Left cardiac atrium (tissue), 4 donors: Measurements from ENCODE around the gene BACH2. TPM values are rescaled to one million over a fixed set of nuclear protein-coding genes. Genes with fewer than 3 reads are reported as not detected.
A peak's percentile ranks its signal among the peaks of the same experiment; 100 is the strongest.

ENCODE experiments used
- ATAC-seq, 2 donors: fragments of 200-7000 bp; cut with Tn5 transposase; one replicate each; pipeline ENCODE4 v1.9.1; 2020; ENCODE audit warnings: mild to moderate bottlenecking in 2 of 2, moderate library complexity in 2 of 2
- DNase-seq: peaks from one replicate; pipeline ENCODE4 v3.0.0-alpha.2; 2020
- intact Hi-C, 2 donors: fragments of 100-400 bp; cut with DNase I; formaldehyde crosslinking; loops; one replicate each; pipeline versions ENCODE4 v1.14.1 to v1.15.1; 2022 to 2023
- total RNA-seq, 2 donors: library from RNA; stranded (reverse); fragmentation: NEBNext Ultra II Directional; extraction: Animal tissue kit (Norgen Biotek cat#: 25700); gene quantifications; one replicate each; pipeline ENCODE4 v1.2.1, GENCODE V29; 2021
- donor health status: DM: no; HTN: yes; CAD: no.
- donor health status: DM: no; HTN: yes; CAD: no; lungs with severe emphysema.
- donor health status: DM: yes; HTN: yes; CAD: no.
- donor health status: Dilated cardiomyopathy.

BACH2 gene
- total RNA-seq, 2 donors from 2014 or later: 2.0 to 2.5 TPM

DNA sequence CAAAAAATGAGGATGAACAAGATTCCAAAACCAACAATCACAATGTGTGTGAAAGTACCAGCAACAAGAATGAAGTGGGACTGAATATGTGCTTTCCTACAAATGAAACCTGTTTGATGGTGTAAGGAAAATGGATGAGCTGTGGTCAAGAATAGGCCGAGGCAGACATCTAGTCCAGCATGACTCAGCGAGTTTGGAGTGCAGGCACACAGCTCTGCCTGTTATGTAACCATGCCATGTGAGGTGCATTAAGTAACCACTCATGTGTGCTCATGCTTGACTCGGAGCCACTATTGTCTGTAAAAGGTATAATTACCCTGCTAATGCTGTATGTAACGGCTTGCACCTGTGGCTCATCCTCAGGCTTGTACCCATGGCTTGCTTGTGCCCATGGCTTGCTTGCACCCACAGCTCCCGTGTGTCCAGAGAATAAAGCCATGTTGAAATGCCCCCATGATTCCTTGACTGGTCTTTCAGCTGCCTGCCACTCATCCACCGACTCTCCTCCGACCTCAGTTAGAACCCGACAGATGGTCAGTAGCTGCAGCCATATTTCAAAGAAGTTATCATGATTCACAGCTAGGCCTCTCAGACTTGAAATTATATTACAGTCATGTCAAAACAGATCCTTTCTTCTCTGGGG lies 98.7 kb downstream of the BACH2 start:
- ATAC-seq (no peak), DNase-seq (no peak)
- intact Hi-C loops: no loop called here

DNA sequence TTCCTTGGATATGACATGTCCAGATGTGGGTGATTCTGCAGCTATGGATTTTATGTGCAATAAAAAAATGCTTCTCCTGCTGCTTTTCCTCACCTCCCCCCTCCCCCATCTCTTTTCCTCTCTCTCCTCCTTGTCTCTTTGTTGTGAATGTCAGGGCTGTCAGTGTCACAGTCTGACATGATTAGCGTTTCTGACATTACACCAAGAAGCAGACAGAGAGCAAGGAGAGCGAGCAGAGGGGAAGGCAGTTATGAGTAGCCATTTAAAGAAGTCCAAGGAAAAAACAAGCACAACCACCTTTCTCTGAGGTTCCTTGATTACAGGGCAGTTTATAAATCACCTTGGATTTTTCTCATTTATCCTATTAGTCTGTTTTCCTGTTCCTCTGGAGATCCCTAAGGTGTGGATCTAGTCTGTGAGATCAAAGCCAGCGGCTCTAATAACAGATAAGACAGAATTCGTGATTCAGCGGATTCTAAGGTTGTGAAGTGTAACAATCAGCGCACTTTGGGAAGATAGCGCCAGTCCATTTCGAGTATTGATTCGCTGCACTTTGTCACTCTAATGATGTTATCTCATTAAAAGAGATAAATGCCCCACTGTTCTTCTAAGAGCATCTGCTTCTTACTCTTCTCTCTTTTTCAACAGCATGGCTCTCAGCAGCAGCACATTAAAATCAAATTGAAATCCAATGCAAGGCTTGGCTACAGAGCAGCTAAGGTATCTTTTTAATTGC lies 101.4 kb downstream of the BACH2 start:
- intact Hi-C loops: no loop called here
- ATAC-seq (peak in 1 of 2 donors; percentile 54), DNase-seq (no peak)

DNA sequence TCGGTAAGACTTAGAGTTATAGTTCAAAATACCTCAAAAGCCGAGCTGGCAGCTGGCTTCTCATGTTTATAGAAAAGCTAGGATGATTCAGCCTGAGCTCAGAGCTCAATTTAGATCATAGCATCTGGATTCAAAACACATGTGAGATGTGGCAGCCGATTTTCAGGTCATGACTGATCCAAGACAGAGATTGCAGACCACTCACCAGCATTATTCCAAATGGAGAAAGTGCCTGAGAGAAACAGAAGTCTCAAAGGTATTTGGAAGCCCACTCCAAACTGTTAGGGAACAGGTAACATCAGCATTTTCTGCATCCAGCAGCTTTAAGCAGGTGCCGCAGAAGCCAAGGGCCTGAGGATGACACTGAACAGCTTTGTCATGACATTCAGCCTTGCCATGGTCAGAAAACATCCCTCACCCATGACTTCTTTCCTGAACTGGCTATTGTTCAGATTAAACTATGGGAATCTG lies 102.2 kb downstream of the BACH2 start:
- DNase-seq: no peak
- intact Hi-C loops: no loop called here
- ATAC-seq: peak in 1 of 2 donors; percentile 51

DNA sequence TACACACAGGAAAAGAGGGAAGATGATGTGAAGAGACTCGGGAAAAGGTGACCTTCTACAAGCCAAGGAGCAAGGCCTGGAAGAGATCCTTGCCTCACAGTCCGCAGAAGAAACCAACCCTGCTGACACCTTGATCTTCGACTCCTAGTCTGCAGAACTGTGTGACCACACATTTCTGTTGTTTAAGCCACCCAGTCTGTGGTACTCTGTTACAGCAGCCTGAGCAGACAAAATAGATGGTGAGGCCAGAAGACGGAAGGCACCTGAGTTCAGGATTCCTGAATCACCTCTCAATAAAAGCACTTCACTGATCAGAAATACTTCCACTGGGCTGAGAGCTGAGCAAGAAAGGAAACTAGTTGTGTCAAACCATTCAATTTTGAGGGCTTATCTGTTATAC lies 103.3 kb downstream of the BACH2 start:
- no peak for ATAC-seq
- intact Hi-C loops: no loop called here
- DNase-seq: no peak

DNA sequence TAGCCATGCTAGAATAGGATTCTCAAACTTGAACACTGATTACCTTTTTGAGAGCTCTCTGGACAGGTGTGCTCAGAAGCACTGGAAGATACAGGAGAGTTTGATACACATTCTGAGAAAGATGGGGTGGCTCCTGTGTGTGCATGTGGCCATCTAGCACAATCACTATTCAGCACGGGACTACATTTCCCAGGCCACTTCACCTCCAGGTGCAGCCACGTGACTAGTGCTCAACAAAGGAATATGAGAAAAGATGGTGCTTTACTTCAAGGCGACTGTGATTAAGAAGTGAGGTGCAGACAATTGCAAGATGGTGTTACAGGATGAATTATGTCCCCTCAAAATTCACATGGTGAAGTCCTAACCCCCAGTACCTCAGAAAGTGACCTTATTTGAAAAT lies 103.8 kb downstream of the BACH2 start:
- intact Hi-C loops: no loop called here
- DNase-seq (no peak), ATAC-seq (no peak)

DNA sequence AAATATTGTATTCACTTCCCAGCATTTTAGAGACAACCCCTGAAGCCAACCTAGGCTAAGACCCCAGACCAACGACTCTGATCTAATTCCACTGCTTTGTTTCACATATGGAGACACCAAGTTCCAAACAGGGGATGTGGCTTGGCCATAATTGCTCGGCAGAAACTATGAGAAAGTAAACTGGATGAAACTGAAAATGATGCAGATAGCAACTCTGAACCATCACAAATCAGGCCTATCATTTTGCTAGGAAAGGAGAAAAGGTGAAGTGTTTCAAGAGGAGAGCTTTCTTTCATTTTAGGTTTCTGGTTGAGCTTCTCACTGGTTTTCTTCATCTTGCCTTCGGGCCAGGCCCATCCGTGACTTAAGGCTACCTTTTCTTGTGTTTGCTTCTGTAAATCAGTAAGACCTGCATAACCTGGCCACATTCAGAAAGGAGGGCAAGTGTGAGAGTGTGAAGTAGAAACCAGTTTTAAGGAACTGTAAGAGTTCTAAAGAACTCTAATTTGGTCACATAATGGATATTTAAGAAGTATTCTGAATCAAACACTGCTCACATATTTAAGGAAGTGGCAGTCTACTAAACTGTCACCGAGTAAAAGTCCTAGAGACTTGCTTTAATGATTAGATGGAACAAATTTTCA lies 105.8 kb downstream of the BACH2 start:
- DNase-seq (no peak), ATAC-seq (no peak)
- intact Hi-C loops: no loop called here

DNA sequence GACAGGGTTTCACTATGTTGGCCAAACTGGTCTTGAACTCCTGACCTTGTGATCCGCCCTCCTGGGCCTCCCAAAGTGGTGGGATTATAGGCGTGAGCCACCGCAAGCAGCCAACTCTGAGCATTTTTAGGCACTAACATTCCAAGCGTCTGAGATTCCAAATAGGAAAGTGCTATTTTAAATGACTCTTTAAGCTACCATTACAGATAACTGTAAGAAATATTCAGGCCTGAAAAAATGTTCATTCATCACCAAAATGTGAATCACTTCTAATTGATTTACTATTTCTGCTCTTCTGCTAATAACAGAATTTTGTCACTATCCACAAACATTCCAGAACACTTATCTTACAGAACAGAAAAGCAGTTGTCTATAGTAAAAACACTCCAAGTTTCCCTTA lies 106.5 kb downstream of the BACH2 start:
- DNase-seq: no peak
- intact Hi-C loops: no loop called here
- no peak for ATAC-seq

DNA sequence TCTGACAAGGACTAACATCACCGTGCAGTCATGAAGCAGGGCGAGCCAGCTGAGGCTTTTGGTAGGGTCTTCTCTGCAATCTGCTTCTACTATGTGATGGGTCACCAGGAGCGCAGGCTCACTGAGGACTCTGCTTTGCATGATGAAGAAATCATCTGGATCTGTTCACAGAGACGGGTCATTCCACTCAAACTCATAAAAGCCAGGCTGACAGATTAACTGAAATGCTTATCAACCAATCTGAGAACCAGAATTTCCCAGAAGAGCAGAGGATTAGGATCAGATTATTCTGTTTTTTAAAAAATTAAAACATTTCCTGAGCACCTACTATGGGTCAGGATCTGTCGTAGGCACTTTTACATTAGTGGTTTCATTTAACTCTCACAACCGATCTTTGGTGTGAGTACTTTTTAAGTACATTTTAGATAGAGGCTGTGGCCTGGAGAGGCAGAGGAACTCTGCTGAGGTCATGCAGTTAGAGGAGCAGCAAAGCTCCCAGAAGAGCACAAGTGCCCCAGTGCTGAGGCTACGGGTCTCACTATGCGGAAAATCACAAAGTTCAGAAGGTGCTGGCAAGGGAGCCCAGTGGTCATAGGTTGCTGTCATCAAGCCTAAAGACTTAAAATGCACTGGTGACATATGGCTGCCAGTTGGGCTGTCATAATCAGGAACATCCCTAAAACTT lies 109.1 kb downstream of the BACH2 start:
- ATAC-seq (peak in 1 of 2 donors; percentile 53), DNase-seq (no peak)
- intact Hi-C loops: no loop called here

DNA sequence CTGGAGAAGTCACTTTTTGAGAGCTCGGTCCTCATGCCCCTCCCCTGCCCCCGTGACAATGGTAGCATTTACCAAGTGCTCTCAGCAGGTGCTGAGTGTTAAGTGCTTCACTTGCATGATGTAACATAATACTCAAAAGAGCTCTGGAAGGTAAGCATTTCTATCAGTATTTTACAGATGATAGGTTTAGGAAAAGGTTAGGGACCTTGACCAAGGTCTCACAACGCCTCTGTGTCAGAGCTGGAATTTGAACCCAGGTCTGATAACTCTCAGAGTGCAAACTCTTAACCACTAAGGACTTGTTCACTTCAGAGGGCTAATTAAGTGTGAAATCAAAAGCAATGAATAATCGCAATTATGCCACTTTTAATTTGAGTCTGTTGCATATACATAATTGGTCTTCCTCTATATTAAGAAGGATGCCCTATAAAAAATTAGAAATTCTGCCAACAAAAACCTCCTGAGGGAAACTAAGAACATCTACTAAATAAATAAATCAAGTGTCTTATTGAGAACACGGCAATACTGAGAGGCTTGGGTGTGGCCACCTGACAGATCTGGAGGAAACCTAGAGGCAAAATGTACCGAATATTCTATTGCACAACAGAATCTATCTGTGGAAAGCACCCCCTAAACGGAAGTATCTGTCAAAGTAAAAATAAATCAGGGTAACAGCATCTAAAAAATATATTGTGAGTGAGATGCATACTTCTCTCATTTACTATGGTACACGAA lies 109.8 kb downstream of the BACH2 start:
- intact Hi-C loops: no loop called here
- DNase-seq: no peak
- no peak for ATAC-seq

DNA sequence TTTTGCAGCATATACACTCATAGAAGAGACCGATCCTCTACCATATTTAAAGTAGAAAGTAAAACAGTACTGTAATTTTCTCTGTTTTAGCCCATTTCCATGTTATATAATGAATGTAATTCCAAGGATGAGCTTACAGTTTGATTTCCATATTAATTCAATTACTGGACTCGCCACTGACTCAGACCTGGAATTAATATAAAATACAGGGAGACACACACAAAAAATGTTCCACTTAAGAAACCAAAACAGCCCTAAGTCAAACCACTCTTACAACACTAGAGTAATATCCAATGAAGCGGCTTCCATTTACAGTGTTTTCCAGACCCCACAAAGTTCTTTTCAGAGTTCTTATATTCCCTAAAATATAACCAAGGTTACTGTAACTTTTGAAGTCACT lies 110.6 kb downstream of the BACH2 start:
- ATAC-seq: no peak
- DNase-seq: no peak
- intact Hi-C loops: no loop called here

DNA sequence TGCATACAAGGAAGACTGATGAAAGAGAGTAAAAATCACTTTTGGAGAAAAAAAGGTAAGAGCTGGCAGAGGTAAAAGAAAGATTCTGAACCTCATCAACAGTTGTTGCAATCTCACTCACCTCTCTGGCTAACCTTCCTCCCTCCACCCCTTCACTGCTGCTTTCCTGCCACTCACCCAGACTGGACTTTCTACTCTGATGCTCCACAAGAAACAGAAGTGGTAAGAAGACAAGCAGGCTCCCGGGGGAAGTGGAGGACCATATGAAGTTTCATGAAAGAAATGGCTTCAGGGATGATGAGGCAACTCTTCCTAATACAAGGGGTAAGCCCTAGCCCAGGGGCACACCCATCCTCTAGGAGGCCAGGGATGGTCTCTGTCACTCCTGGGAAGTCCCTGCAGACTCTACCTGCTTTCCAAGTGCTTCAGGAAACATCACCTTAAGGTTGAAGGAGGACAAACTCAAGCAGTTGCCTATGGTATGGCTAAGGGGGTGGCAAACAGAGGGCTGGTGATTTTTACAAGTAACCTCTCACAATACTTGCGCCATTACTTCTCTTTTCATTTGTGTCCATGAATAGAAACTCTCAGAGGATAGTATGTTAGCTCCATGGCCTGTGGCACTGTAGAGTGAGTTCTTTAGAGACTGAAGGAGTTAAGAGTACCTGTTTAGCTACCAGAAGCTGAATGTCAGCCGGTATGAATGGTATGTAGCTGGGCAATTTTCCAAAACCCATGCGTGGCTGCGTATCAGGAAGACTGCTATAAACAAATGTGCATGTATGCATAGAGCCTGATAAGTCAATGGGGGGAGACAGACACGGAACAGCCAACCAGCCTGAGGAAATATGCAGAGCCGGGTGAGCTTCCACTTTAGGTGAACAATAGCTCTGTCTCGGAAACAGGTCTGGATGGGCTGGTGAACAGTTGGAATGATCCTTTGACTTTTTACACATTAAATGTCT lies 112.0 kb downstream of the BACH2 start:
- intact Hi-C loops: no loop called here
- ATAC-seq: peak in 1 of 2 donors; percentile 57

DNA sequence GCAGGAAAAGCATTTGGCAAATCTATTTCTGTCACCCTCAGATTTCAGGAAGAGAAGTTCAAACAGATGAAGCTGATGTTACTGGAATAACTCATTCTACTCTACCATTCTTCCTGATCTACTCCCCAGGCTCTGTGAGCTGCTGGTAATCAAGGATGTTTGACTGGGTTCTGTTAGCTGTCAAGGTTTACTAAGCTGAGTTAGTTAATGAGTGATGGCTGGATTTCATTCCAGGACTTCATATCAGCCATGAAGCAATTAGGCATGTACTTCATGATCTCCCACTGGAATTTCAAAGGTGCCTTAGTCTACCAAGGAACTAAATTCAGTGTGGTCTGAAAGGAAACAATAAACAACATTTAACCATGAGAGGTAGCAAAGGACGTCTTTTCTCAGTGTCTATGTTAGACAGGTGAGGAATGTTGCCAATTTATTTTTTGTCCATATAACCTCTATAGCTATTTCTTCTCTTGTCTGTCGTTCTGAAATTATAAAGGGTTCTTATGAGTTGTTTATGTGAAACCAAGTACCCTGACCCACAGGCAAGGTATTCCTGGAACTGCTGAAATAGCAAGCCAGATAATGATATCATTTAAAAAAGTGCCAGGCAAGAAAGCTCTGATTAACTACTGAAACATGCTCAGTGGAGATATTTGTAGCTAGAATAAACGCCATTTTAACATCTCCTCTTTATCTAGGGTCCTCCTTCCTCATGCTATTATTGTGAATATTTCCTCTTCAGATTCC lies 112.9 kb downstream of the BACH2 start:
- ATAC-seq: peak; percentile 31 to 65
- intact Hi-C loops: no loop called here
- no peak for DNase-seq

More for the DNA sequence above, 112.0 kb downstream of the BACH2 start:
- no peak for DNase-seq

DNA sequence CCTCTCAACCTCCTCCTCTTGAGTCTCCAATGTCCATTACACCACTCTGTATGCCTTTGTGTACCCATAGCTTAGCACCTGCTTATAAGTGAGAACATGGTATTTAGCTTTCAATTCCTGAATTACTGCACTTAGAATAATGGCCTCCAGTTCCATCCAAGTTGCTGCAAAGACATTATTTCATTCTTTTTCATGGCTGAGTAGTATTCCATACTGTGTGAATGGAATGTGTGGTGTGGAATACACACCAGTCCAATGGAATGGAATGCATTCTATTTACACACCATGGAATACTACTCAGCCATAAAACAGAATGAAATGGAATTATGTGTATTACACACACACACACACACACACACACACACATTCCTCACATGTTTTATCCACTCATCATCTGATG lies 116.1 kb downstream of the BACH2 start:
- no peak for ATAC-seq
- intact Hi-C loops: no loop called here
- DNase-seq: no peak

DNA sequence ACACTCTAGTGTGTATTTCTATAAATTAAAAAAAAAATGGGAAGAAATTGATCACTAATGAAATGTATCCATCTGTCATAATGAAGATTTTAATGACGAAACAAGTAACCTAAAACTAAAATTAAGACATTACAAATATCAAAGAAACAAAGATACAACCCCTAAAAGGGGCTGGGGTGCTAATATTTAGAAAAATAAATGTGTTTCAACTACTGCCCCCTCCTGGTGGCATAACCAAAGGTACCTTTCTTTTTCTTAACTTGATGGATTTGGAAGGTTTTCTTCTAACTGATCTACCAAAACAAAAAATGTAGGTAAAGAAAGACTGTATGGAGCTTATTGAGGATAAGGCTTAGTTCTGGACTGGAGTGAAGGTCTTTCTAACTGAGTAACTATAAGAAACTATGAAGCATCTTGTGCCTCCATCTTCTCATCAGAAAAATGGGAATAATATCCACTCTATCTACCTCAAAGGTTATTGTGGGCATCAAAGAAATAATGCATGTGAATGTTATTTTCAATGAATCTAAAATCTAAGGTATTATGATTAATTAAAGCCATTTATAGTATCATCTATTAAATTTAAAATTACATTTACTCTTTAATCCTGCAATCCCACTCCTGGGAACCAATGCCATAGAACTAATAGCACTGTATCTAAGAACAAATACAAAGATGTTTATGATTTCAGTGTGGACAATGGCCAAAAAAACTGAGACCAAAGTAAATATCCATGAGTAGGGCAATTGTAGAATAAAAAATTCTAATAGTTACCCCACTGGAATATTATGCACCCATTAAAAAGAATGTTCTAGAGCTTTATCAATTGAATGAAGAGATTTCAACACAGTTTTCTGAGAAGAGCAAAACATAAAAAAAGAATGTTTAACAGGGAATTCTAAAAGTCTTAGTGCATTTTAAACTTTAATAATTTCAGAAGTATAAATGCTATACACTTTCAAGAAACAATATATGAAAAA lies 117.2 kb downstream of the BACH2 start:
- no peak for ATAC-seq
- no peak for DNase-seq
- intact Hi-C loops: no loop called here

DNA sequence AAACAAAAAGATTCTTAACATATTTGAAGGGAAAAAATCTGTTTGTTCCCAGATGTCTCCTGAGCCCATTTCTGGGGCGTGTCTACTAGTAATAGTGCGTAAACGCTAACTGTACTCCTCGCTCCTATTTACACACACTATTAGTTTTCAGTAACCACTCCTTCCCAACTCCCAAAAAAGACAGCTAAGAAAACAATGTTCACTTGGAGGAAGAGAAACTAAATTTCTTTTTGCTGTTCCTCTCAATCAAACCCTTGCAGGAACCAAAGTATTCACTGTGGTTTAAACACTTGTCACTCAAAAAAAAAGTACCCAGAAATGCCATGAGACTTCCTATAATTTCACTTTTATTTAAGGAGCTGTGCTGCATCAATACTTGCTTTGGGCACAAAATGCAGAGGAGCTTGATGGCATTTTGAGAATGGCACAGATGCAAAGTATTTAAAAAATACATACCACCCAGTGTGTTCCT lies 118.2 kb downstream of the BACH2 start:
- ATAC-seq (peak in 1 of 2 donors; percentile 37), DNase-seq (no peak)
- intact Hi-C loops: no loop called here
